MG63 (cell line): ENCODE data around the gene QSOX2. TPM values are rescaled to one million over a fixed set of nuclear protein-coding genes. Genes with fewer than 3 reads are reported as not detected.

Source experiments
- DNase-seq: peaks from one replicate; pipeline ENCODE4 v3.0.0-alpha.2; 2020
- H3K27me3 ChIP-seq: fragments of 250-450 bp; sonication (Bioruptor Pico); 2 replicates; pipeline ENCODE4 v1.5.1; 2020; ENCODE audit warnings: mild to moderate bottlenecking, moderate library complexity
- H3K36me3 ChIP-seq: fragments of 250-450 bp; sonication (Bioruptor Pico); 2 replicates; pipeline ENCODE4 v1.5.1; 2020; ENCODE audit warnings: mild to moderate bottlenecking, moderate library complexity
- H3K4me3 ChIP-seq: fragments of 250-450 bp; sonication (Bioruptor Pico); 2 replicates; pipeline ENCODE4 v1.5.1; 2020; ENCODE audit warnings: mild to moderate bottlenecking, moderate library complexity
- H3K9me3 ChIP-seq: fragments of 250-450 bp; sonication (Bioruptor Pico); 2 replicates; pipeline ENCODE4 v1.5.1; 2020; ENCODE audit warnings: mild to moderate bottlenecking, moderate library complexity
- total RNA-seq: library from RNA; depleted of rRNA; stranded (reverse); fragments of >200 nt; shearing (Covaris generic); gene quantifications from 2 replicates; pipeline ENCODE4 v1.2.3, GENCODE V29; 2014; ENCODE audit warnings: low replicate concordance

Gene QSOX2
- total RNA-seq, 1 experiment from 2014 or later, result 28.2 TPM

DNA sequence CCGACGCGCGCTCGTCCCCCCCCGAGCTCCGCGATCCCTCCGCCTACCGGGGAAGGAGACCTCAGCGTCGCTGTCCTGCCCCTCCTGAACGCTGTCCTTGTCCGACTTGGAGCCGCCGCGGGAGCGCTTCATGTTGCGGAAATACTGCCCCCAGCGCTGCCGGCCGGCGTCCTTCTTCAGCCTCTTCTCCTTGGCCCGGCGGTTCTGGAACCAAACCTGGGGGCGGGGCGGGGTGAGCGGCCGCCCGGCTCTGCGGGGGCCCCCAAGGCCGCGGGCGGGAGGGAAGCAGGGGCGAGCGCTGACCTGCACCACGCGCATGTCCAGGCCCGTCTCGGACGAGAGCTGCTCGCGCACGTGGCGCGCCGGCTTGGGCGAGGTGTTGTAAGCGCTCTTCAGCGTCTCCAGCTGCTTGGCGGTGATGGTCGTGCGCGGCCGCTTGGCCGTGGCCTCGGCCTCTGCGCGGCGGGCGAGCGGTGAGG is 47.0 kb downstream of the QSOX2 start:
- H3K4me3 ChIP-seq, result no peak overlapping the region
- no peaks in the 10 kb centered on the region for H3K36me3 ChIP-seq
- DNase-seq, result no peak
- H3K27me3 ChIP-seq, result peaks cover 81% of the 10 kb centered on the region
- H3K9me3 ChIP-seq, result no peaks in the 10 kb centered on the region

GRCh38 chr9:136197930-136198604 is 47.5 kb downstream of the QSOX2 start:
- no peak for DNase-seq
- Histone ChIP-seq H3K36me3 (no peaks in the 10 kb centered on the region), H3K9me3 (no peaks in the 10 kb centered on the region), H3K4me3 (no peak overlapping the region), H3K27me3 (peaks cover 79% of the 10 kb centered on the region)

- Histone ChIP-seq H3K4me3 (no peak overlapping the region), H3K9me3 (no peaks in the 10 kb centered on the region), H3K27me3 (peaks cover 80% of the 10 kb centered on the region), H3K36me3 (no peaks in the 10 kb centered on the region)
- DNase-seq, result no peak
These were observed 48.3 kb downstream of the QSOX2 start for GRCh38 chr9:136197084-136197875.

DNA sequence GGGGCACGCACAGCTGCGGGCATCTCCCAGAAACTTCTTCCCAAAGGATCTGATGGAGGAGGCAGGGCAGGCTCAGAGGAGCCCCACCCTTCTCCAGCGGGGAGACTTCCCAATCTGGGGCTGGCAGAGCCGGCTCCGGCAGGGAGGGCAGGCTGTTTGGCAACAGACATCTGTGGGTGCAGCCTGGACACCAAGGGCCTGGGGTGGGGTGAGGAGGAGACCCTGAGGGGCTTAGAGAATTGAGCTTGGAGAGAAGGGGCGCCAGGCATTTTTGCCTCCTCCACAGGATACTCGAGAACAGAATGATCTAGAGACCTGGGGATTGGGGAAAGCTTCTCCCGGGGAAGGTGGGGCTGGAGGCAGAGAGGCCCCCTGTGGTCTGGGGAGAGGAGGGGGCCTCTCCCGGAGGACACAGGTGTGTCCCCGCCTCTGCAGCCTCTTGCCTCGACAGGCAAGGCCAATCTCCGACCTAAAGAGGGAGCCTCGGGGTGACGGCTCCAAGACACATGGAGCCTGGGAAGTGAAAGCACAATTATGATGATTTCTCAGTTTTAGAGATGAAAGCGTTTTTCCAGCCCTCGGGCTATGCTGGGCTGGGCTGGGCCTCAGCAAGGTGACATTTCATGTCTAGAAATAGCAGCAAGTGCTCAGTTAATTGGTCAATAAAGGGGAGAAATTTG is 49.1 kb downstream of the QSOX2 start:
- peaks cover 80% of the 10 kb centered on the region for H3K27me3 ChIP-seq
- DNase-seq, result no peak
- H3K36me3 ChIP-seq, result no peaks in the 10 kb centered on the region
- no peak overlapping the region for H3K4me3 ChIP-seq
- H3K9me3 ChIP-seq, result no peaks in the 10 kb centered on the region

- H3K36me3 ChIP-seq, result no peaks in the 10 kb centered on the region
- no peak overlapping the region for H3K4me3 ChIP-seq
- H3K27me3 ChIP-seq, result peaks cover 62% of the 10 kb centered on the region
- no peaks in the 10 kb centered on the region for H3K9me3 ChIP-seq
- DNase-seq, result no peak
These were observed 51.1 kb downstream of the QSOX2 start for GRCh38 chr9:136194540-136194939.

DNA sequence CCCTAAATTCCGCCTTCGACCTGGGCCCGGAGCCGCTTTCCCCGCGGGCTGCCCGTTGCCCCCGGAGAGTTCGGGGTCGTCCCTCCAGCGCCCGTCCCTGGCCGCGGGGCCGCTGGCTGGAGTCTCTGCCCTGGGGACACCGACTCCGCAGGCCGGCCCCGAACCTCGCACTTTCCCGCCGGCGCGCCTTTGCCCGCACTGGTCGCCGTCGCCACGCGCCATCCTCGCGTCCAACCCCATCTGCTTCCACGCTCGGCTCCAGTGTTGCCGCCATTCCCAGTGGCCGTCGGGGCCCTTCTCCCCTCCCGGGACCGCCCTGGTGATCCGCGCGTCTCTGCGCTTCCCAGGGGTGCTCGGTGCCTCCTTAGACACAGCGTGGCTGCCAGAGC is 51.7 kb downstream of the QSOX2 start:
- H3K27me3 ChIP-seq, result peaks cover 57% of the 10 kb centered on the region
- H3K4me3 ChIP-seq, result no peak overlapping the region
- no peaks in the 10 kb centered on the region for H3K9me3 ChIP-seq
- DNase-seq, result no peak
- H3K36me3 ChIP-seq, result no peaks in the 10 kb centered on the region

DNA sequence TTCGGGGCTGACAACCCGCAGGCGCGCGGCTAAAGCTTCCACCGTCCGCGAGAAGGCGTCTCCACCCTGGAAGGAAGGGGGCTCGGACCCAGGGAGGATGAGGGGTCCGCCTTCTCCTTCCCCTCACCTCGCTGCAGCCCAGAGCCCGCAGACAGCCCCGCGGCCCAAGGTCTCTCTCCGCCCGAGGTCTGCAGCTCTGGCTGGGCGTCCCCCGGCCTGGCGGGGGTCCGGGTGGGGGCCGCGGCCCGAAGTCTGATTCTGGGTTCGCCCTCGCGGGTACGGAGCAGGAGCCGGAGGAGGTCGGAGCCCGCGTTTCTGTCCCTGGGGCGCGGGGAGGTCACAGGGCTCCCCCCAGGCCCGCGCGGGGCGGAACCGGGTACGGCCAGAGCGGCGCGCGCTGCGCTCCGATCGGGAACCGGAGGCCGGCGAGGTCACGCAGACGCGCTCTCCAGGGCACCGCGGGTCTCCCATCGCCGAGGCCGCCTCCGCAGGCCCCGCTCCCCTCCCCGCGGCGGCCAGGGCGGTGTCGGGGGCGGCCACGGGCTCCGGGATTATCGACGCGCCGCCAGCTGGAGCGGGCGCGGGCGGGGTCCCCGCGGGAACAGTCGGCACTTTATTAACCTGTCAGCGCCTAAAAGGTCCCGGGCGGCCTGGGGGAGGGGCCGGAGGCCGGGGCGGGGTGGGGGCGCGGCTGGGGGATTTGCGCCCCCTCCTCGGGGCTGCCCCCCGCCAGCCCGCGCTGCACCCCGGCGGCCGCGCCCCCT is 52.3 kb downstream of the QSOX2 start:
- Histone ChIP-seq H3K9me3 (no peaks in the 10 kb centered on the region), H3K36me3 (no peaks in the 10 kb centered on the region), H3K4me3 (no peak overlapping the region), H3K27me3 (peaks cover 52% of the 10 kb centered on the region)
- DNase-seq, result no peak

GRCh38 chr9:136192289-136193126 is 53.1 kb downstream of the QSOX2 start:
- H3K4me3 ChIP-seq, result no peak overlapping the region
- H3K27me3 ChIP-seq, result peaks cover 44% of the 10 kb centered on the region
- no peaks in the 10 kb centered on the region for H3K9me3 ChIP-seq
- H3K36me3 ChIP-seq, result no peaks in the 10 kb centered on the region
- DNase-seq, result no peak

DNA sequence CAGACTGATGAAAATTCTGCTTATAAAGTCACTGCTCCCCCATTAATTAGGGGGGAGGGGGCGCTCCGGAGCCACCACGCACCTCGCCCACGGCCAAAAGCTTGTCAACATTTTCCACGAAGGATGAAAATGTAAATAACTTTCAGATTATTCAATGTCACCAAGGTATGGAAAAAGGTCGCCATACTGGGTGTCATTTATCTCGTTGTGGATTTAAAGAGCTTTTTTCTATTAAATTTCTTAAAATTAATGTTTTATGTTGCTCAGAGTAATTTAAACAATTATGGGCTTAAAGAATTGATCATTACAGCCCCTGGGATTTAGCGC is 53.7 kb downstream of the QSOX2 start:
- Histone ChIP-seq H3K9me3 (no peaks in the 10 kb centered on the region), H3K4me3 (no peak overlapping the region), H3K36me3 (no peaks in the 10 kb centered on the region), H3K27me3 (peaks cover 42% of the 10 kb centered on the region)
- no peak for DNase-seq

DNA sequence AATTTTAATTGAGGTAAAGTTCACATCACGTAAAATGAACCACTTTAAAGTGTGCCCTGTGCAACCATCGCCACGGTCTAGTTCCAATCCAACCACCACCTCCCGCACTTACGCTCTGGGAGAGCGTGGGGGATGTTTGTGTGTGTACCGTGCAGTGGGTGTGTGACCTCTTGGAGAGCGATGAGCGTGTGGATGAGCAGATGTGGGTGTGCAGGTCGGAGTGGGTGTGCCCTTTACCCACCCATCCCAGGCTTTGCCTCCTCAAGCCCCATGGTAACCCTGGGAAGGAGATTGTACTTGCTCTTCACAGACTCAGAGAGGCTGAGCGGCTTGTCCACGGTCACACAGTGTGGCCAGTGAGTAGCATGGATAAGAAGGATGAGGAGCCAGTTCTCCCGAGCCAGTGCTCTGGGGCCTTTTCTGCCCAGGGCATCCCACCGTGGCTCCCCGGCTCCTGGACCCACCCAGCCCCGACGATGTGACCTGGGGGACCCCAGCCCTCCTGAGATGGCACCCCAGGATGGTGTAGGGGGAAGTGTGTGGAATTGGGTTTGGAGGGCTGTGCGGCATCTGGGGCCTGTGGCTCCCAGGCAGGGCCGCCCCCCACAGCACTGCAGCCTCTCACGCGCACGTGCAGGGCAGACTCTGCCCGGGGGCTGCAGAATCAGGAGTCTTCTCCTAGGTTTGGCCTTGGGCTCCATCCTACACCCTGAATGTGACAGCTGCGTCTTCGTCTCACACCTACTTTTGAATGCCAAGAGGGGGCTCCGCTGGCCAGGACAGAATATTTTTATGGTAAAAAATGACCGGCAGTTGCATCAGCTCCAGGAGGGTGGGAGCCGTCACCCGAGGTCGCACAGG is 54.3 kb downstream of the QSOX2 start:
- no peak for DNase-seq
- Histone ChIP-seq H3K4me3 (no peak overlapping the region), H3K9me3 (no peaks in the 10 kb centered on the region), H3K27me3 (peaks cover 37% of the 10 kb centered on the region), H3K36me3 (no peaks in the 10 kb centered on the region)

GRCh38 chr9:136190656-136191055 is 55.0 kb downstream of the QSOX2 start:
- H3K27me3 ChIP-seq, result peaks cover 31% of the 10 kb centered on the region

GRCh38 chr9:136190237-136190601 is 55.4 kb downstream of the QSOX2 start:
- no peak for DNase-seq
- Histone ChIP-seq H3K27me3 (peaks cover 29% of the 10 kb centered on the region), H3K4me3 (no peak overlapping the region)

More at GRCh38 chr9:136190656-136191055, 55.0 kb downstream of the QSOX2 start:
- Histone ChIP-seq H3K4me3 (no peak overlapping the region), H3K9me3 (no peaks in the 10 kb centered on the region), H3K36me3 (no peaks in the 10 kb centered on the region)
- DNase-seq, result no peak

GRCh38 chr9:136189394-136190236 is 56.0 kb downstream of the QSOX2 start:
- H3K27me3 ChIP-seq, result peaks cover 25% of the 10 kb centered on the region
- DNase-seq, result no peak
- H3K36me3 ChIP-seq, result no peaks in the 10 kb centered on the region
- H3K4me3 ChIP-seq, result no peak overlapping the region
- H3K9me3 ChIP-seq, result no peaks in the 10 kb centered on the region

More at GRCh38 chr9:136190237-136190601, 55.4 kb downstream of the QSOX2 start:
- no peaks in the 10 kb centered on the region for H3K36me3 ChIP-seq
- H3K9me3 ChIP-seq, result no peaks in the 10 kb centered on the region

GRCh38 chr9:136187683-136188586 is 57.7 kb downstream of the QSOX2 start:
- H3K9me3 ChIP-seq, result no peaks in the 10 kb centered on the region
- peaks cover 16% of the 10 kb centered on the region for H3K27me3 ChIP-seq
- no peaks in the 10 kb centered on the region for H3K36me3 ChIP-seq
- no peak overlapping the region for H3K4me3 ChIP-seq
- no peak for DNase-seq
